Measurements from ENCODE around the gene UPF2.
"Not testable (repeated sequence)": the region's sequence is repeated elsewhere in the genome, so short reads cannot be mapped to it uniquely, and the experiment has no call there.

UPF2 gene

DNA sequence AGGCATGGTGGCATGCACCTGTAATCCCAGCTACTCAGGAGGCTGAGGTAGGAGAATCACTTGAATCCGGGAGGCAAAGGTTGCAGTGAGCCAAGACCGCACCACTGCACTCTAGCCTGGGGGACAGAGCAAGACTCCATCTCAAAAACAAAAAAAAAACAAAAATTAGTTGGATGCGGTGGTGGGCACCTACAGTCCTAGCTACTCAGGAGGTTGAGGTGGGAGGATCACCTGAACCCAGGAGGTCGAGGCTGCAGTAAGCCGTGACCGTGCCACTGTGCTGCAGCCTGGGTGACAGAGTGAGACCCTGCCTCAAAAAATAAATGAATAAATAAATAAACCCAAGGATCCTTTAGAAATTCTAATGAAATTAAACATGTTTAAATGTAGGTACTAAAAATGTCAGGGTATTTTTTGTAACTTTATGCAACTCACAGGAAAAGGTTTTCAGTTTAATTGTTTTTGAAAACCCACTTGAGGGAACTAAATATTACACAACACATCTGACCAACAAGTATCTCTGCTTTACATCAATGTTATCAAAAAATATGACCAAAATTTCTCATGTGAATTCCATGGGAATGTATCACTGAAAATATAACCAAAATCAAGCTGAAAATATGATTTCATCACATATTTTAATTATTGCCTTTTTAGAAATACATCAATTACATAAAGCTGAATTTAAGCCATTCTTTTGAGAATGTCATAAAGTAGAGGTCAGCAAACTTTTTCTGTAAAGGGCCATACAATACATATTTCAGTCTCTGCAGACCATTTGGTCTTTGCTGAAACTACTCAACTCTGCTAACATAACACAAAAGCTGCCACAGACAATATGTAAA is 23.9 kb downstream of the UPF2 start:
- H3K4me1 Mint-ChIP-seq (ENCODE audit: low read depth) = peaks cover 25% of the 10 kb centered on the region
- H3K36me3 Mint-ChIP-seq = peaks cover 2% of the 10 kb centered on the region
- no peak overlapping the region for H3K27ac Mint-ChIP-seq
- no peak overlapping the region for H3K4me3 Mint-ChIP-seq
- no peaks in the 10 kb centered on the region for H3K27me3 Mint-ChIP-seq
- H3K9me3 Mint-ChIP-seq (ENCODE audit: low read depth) = no peaks in the 10 kb centered on the region

DNA sequence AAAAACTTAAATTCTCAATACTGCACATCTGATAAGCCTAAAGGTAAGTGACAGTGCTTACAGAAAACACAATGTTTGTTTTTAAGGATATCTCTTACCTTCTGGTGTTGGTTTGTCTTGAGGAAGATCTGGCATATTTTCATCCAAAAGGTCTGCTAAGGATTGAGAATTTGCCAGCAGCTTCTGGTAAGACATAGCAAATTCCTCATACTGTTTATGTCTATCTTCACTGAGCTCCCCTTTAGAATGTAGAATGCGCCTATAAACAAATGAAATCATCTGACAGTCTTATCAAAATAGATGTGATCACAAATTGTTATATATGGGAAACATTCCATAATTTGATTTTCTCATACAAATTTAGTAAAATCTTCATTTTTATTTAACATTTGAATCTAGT is 28.7 kb downstream of the UPF2 start:
- H3K27ac Mint-ChIP-seq = no peak overlapping the region
- H3K36me3 Mint-ChIP-seq = peaks cover 12% of the 10 kb centered on the region
- peaks cover 5% of the 10 kb centered on the region for H3K9me3 Mint-ChIP-seq (ENCODE audit: low read depth)
- H3K4me3 Mint-ChIP-seq = no peak overlapping the region
- peaks cover 11% of the 10 kb centered on the region for H3K4me1 Mint-ChIP-seq (ENCODE audit: low read depth)
- no peaks in the 10 kb centered on the region for H3K27me3 Mint-ChIP-seq

DNA sequence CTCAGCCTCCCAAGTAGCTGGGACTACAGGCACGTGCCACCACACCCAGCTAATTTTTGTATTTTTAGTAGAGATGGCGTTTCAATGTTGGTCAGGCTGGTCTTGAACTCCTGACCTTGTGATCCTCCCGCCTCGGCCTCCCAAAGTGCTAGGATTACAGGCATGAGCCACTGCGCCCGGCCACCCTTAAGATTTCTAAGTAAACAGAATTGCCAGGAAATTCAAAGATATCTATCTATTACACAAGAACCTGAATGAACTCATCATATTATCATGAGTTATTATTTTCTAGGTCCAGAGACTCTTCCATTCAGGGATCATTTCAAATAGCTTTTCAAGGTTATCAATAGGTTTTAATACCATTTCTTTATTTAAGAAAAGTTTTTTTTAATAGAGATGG is 29.2 kb downstream of the UPF2 start:
- not testable (repeated sequence) for H3K4me3 Mint-ChIP-seq; H3K27ac Mint-ChIP-seq; H3K27me3 Mint-ChIP-seq; H3K9me3 Mint-ChIP-seq (ENCODE audit: low read depth); H3K4me1 Mint-ChIP-seq (ENCODE audit: low read depth)
- peaks cover 12% of the 10 kb centered on the region for H3K36me3 Mint-ChIP-seq

DNA sequence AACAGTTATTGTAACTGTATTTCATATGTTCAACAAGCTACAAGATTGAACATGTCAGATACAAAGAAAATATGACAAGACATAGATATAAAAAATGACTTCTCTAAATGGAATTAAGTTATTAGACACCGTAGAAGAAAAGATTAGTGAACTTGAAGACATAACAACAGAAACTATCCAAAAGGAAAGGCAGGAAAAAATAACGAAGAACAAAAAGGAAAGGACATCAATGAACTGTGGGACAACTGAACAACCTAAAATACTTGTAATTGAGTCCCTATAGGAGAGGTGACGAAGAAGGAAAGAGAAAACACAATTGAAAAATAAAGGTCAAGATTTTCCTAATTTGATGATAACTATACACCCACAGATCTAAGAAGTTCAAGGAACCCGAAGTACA is 32.3 kb downstream of the UPF2 start:
- no peak overlapping the region for H3K4me3 Mint-ChIP-seq
- peaks cover 12% of the 10 kb centered on the region for H3K36me3 Mint-ChIP-seq

DNA sequence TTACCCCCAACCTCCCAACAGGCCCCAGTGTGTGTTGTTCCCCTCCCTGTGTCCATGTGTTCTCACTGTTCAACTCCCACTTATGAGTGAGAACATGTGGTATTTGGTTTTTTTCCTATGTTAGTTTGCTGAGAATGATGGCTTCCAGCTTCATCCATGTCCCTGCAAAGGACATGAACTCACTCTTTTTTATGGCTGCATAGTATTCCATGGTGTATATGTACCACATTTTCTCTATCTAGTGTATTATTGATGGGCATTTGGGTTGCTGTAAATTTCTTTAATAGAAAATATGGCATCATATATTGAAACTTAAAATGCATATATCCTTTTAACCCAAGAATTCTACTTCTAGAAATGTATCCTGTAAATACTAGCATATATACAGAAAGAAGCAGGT is 33.8 kb downstream of the UPF2 start:
- H3K36me3 Mint-ChIP-seq = peaks cover 16% of the 10 kb centered on the region
- not testable (repeated sequence) for H3K4me3 Mint-ChIP-seq; H3K27me3 Mint-ChIP-seq; H3K27ac Mint-ChIP-seq; H3K9me3 Mint-ChIP-seq (ENCODE audit: low read depth); H3K4me1 Mint-ChIP-seq (ENCODE audit: low read depth)

More for the DNA sequence above, 32.3 kb downstream of the UPF2 start:
- H3K27ac Mint-ChIP-seq = no peak overlapping the region
- no peaks in the 10 kb centered on the region for H3K27me3 Mint-ChIP-seq
- H3K4me1 Mint-ChIP-seq (ENCODE audit: low read depth) = peaks cover 1% of the 10 kb centered on the region
- peaks cover 5% of the 10 kb centered on the region for H3K9me3 Mint-ChIP-seq (ENCODE audit: low read depth)

DNA sequence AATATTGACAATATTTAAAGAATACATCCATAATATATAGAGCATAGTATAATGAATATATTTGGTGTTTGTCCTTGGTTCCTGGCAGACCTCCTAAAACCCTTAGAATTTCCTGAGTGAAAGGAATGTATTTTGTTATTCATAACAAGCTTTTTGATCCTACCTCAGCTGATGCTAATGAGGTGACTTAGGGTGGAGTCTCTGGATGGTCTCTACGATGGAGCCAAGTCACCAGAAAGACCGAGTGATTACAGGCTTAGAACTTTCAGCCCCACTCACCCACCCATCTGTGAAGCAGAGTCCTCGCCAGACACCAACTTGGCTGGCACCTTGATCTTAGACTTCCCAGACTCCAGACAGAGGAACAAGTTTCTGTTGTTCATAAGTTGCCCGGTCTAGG is 35.9 kb downstream of the UPF2 start:
- Mint-ChIP-seq H3K36me3 (peaks cover 16% of the 10 kb centered on the region), H3K27ac (no peak overlapping the region), H3K27me3 (no peaks in the 10 kb centered on the region), H3K9me3 (ENCODE audit: low read depth) (peaks cover 5% of the 10 kb centered on the region), H3K4me1 (ENCODE audit: low read depth) (peaks cover 3% of the 10 kb centered on the region), H3K4me3 (no peak overlapping the region)

DNA sequence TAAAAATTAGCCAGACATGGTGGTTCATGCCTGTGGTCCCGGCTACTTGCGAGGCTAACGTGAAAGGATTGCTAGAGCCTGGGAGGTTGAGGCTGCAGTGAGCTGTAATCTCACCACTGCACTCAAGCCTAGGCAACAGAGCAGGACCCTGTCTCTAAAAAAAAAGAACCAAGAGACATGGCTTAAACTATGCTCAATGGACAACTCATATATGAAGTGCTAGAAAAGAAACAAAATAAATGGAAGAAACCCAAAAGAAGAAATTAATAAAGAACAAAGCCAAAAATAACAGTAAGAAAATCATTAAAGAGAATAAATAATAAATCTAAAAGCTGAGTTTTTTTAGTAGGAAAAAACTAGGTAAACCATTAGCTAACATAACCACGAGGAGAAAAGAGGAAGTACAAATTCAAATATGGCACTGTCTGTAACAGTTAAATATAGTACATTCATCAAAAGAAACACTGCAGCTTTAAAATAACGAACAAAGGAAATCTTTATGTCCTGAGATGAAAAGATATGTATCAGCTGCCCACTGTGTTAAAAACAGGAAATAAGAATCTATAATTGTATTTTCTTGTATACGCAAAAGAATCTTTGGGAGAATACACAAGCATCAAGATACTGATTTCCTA is 48.7 kb downstream of the UPF2 start:
- H3K27me3 Mint-ChIP-seq = no peaks in the 10 kb centered on the region
- no peaks in the 10 kb centered on the region for H3K9me3 Mint-ChIP-seq (ENCODE audit: low read depth)
- H3K27ac Mint-ChIP-seq = peak overlapping the region; percentile 79
- peaks cover 18% of the 10 kb centered on the region for H3K4me1 Mint-ChIP-seq (ENCODE audit: low read depth)
- peaks cover 4% of the 10 kb centered on the region for H3K36me3 Mint-ChIP-seq
- no peak overlapping the region for H3K4me3 Mint-ChIP-seq

DNA sequence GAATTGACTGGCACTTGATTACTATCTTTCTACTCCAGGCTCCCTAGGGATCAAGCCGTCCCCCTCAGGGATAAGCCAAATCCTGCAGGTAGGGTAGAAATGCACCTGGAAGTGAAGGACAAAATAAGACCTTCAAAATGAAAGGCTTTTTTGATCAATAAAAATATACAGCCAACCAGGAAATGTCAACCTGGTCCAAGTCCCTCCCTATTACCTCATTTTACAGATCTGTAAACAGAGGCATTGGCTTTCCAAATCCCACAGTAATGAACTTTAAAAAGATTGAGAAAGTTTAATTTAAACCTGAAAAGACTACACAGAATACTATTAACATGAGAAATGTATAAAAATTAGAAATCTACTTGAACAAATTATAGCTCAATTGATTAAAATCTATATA is 53.7 kb downstream of the UPF2 start:
- Mint-ChIP-seq H3K36me3 (peaks cover 7% of the 10 kb centered on the region), H3K27me3 (no peaks in the 10 kb centered on the region), H3K4me3 (no peak overlapping the region), H3K27ac (no peak overlapping the region), H3K9me3 (ENCODE audit: low read depth) (no peaks in the 10 kb centered on the region), H3K4me1 (ENCODE audit: low read depth) (peaks cover 17% of the 10 kb centered on the region)

DNA sequence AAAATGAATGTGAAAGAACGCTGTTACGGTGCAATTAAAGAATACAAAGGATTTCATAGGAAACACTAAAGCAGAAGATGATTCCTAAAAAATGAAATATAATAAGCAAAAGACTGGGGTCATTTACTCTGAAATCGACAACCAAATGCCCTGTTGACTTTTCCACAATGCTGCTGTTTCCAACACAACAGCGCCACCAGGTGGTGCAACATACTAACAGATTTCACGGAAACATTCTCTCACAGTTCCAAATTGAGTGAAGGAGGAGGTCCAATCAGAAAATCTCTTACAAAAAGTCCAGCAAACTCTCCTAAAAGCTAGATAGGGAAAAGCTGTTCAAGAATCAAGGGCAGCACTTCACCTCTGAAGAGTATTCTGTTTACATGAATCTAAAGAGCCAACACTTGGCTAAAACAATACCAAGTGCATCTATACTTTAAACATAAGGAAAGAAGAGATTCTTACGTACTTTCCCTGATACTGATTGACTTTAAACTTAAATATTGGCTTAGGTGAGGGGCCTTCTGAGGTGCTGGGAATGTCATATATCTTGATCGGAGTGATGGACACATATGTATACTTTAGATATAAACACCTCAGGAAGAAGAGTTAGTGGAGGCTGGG is 55.9 kb downstream of the UPF2 start:
- Mint-ChIP-seq H3K27me3 (no peaks in the 10 kb centered on the region), H3K4me3 (no peak overlapping the region), H3K36me3 (peaks cover 7% of the 10 kb centered on the region), H3K27ac (no peak overlapping the region), H3K4me1 (ENCODE audit: low read depth) (peaks cover 6% of the 10 kb centered on the region), H3K9me3 (ENCODE audit: low read depth) (no peaks in the 10 kb centered on the region)

DNA sequence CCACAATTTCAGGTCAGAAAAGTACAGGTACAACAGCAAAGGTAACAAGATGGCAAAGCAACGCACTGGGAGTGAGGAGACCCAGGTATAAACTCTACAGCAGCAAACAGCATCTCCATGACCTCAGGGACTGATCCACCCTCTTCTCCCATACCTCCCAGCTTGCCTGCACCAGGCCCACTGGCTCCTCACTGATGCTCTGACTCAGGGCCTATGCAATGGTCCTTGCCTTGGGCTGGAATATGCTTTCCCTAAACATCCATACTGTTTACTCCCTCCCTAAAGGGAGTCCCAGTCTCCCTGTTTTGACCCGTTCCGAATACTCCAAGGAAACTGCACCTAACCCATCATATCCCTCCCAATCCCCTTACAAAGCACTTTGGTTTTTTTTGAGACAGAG is 60.4 kb downstream of the UPF2 start:
- H3K9me3 Mint-ChIP-seq (ENCODE audit: low read depth) = no peaks in the 10 kb centered on the region
- peaks cover 15% of the 10 kb centered on the region for H3K36me3 Mint-ChIP-seq
- H3K27me3 Mint-ChIP-seq = no peaks in the 10 kb centered on the region
- no peak overlapping the region for H3K27ac Mint-ChIP-seq
- H3K4me1 Mint-ChIP-seq (ENCODE audit: low read depth) = peaks cover 18% of the 10 kb centered on the region
- H3K4me3 Mint-ChIP-seq = no peak overlapping the region

DNA sequence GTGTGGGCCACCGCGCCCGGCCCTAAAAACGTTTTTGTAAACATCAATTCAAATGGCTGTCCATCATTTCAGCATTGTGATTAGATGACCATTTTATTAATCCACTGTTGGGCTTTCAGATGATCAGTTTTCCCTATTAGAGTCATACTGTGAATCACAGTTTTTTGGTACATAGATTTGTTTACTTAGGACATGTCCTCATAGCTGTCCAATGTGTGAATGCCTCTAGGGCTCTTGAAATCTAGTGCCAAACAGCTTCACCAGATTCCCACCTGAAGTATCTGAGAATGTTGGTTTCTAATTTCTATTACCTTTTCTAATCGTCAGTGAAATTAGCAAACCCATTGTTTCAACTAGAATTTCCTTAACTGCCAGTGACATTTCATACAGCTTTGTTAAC is 66.8 kb downstream of the UPF2 start:
- Mint-ChIP-seq H3K36me3 (peaks cover 28% of the 10 kb centered on the region), H3K27me3 (no peaks in the 10 kb centered on the region), H3K27ac (no peak overlapping the region), H3K9me3 (ENCODE audit: low read depth) (no peaks in the 10 kb centered on the region), H3K4me1 (ENCODE audit: low read depth) (peaks cover 20% of the 10 kb centered on the region), H3K4me3 (no peak overlapping the region)

DNA sequence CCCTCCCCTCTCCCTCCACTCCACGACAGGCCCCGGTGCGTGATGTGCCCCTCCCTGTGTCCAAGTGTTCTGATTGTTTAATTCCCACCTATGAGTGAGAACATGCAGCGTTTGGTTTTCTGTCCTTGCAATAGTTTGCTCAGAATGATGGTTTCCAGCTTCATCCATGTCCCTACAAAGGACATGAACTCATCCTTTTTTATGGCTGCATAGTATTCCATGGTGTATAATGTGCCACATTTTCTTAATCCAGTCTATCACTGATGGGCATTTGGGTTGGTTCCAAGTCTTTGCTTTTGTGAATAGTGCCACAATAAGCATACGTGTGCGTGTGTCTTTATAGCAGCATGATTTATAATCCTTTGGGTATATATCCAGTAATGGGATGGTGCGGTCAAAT is 70.1 kb downstream of the UPF2 start:
- H3K9me3 Mint-ChIP-seq (ENCODE audit: low read depth); H3K27me3 Mint-ChIP-seq; H3K27ac Mint-ChIP-seq; H3K4me3 Mint-ChIP-seq: not testable (repeated sequence)
- peaks cover 24% of the 10 kb centered on the region for H3K36me3 Mint-ChIP-seq
- H3K4me1 Mint-ChIP-seq (ENCODE audit: low read depth) = peaks cover 11% of the 10 kb centered on the region

DNA sequence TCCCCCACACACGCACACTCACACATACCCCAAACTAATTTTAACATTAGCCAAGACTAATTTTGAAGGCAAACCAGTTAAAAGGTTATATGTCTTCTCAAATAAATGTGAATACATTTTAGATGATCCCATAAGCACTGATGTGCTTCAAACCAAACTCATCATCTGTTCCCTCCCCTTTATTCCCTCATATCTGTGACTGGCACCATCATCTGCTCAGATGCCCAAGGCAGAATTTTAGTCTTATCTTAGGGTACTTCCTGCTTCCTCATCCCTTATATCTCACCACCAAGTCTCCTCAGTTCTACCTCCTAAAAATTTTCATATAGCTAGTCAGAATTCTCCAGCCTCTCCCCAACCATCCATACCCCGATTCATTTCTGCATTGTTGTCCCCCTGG is 80.4 kb downstream of the UPF2 start:
- H3K9me3 Mint-ChIP-seq (ENCODE audit: low read depth) = no peaks in the 10 kb centered on the region
- H3K4me3 Mint-ChIP-seq = no peak overlapping the region
- H3K36me3 Mint-ChIP-seq = peaks cover 25% of the 10 kb centered on the region
- H3K27ac Mint-ChIP-seq = no peak overlapping the region
- no peaks in the 10 kb centered on the region for H3K27me3 Mint-ChIP-seq
- no peaks in the 10 kb centered on the region for H3K4me1 Mint-ChIP-seq (ENCODE audit: low read depth)

DNA sequence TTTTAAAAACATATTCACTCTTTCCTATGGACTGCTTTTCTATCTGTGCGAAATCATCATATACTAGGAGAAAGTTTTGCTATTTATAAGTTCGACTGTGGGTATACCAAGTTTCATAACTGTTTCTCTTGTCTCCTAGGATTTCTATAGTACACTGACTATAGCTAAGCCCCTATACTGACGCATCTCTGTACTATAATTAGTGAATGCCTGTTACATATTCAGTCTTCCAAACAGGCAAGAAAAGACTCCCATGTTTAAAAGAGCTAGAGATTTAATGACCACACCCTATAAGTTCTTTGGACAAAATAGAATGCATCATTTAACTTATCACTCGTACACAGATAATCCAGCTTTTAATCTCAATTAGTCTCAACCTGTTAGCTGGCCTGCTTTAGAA is 80.8 kb downstream of the UPF2 start:
- Mint-ChIP-seq H3K36me3 (peaks cover 21% of the 10 kb centered on the region), H3K4me1 (ENCODE audit: low read depth) (no peaks in the 10 kb centered on the region), H3K27ac (no peak overlapping the region), H3K9me3 (ENCODE audit: low read depth) (no peaks in the 10 kb centered on the region), H3K27me3 (no peaks in the 10 kb centered on the region), H3K4me3 (no peak overlapping the region)

DNA sequence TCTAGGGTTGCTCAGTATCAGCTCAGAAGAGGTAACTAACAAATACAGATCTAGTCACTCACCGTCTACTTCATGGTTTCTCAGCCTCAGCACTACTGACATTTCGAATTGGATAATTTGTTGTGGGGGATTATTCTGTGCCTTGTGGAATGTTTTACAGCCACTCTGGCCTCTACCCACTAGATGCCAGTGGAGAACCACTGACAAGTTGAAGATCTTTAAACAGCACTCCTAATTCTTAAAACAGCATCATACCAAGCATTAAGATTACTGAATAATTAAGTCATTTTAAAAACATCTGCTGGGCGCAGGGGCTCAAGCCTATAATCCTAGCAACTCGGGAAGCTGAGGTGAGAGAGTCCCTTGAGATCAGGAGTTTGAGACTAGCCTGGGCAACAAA is 82.6 kb downstream of the UPF2 start:
- H3K27me3 Mint-ChIP-seq = no peaks in the 10 kb centered on the region
- H3K4me3 Mint-ChIP-seq = no peak overlapping the region
- H3K9me3 Mint-ChIP-seq (ENCODE audit: low read depth) = no peaks in the 10 kb centered on the region
- H3K36me3 Mint-ChIP-seq = peaks cover 22% of the 10 kb centered on the region
- H3K27ac Mint-ChIP-seq = no peak overlapping the region
- no peaks in the 10 kb centered on the region for H3K4me1 Mint-ChIP-seq (ENCODE audit: low read depth)
